Liver (tissue), 9 donors: ENCODE data around the gene BTNL9. TPM values are rescaled to one million over a fixed set of nuclear protein-coding genes. Genes with fewer than 3 reads are reported as not detected.
A peak's percentile ranks its signal among the peaks of the same experiment; 100 is the strongest.
"Not testable (repeated sequence)": the region's sequence is repeated elsewhere in the genome, so short reads cannot be mapped to it uniquely, and the experiment has no call there.

ENCODE experiments used
- DNase-seq: peaks from one replicate; pipeline ENCODE4 v3.0.0-alpha.2; 2017; ENCODE audit warnings: low spot score
- H3K27ac ChIP-seq, 2 donors: one replicate each; pipeline ENCODE4 v1.7.0; 2013; ENCODE audit warnings: inconsistent platforms in 2 of 2, low read length in 2 of 2, control low read depth in 1 of 2, low read depth in 1 of 2, mild to moderate bottlenecking in 1 of 2
- H3K27me3 ChIP-seq, 4 donors: one replicate each; pipeline versions ENCODE4 v1.6.1 to v1.7.0; 2013; ENCODE audit warnings: low read length in 3 of 4, inconsistent platforms in 1 of 4, mild to moderate bottlenecking in 1 of 4, moderate library complexity in 1 of 4; ENCODE audit not compliant: control insufficient read depth in 4 of 4, insufficient read depth in 4 of 4
- H3K36me3 ChIP-seq, 4 donors: one replicate each; pipeline versions ENCODE4 v1.6.1 to v1.7.0; 2013; ENCODE audit warnings: low read length in 3 of 4, mild to moderate bottlenecking in 3 of 4, low read depth in 1 of 4, moderate library complexity in 1 of 4; ENCODE audit not compliant: control insufficient read depth in 4 of 4, insufficient read depth in 3 of 4
- H3K4me1 ChIP-seq, 4 donors: one replicate each; pipeline versions ENCODE4 v1.6.1 to v1.7.0; 2013; ENCODE audit warnings: low read length in 3 of 4, mild to moderate bottlenecking in 3 of 4, moderate library complexity in 1 of 4; ENCODE audit not compliant: control insufficient read depth in 4 of 4, insufficient read depth in 4 of 4
- H3K4me3 ChIP-seq, 3 donors: one replicate each; pipeline versions ENCODE4 v1.6.1 to v1.7.0; 2013; ENCODE audit warnings: low read length in 3 of 3, control low read depth in 1 of 3, low read depth in 1 of 3, mild to moderate bottlenecking in 1 of 3
- H3K9ac ChIP-seq, 2 donors: one replicate each; pipeline ENCODE4 v1.7.0; 2013; ENCODE audit warnings: low read length in 2 of 2, mild to moderate bottlenecking in 2 of 2, moderate library complexity in 2 of 2, control low read depth in 1 of 2, low read depth in 1 of 2
- H3K9me3 ChIP-seq, 4 donors: one replicate each; pipeline versions ENCODE4 v1.6.1 to v1.7.0; 2013; ENCODE audit warnings: low read length in 3 of 4; ENCODE audit not compliant: control insufficient read depth in 4 of 4
- CTCF ChIP-seq: fragments of 150-350 bp; IDR thresholded peaks from 2 replicates; pipeline ENCODE4 v1.5.1; 2017; ENCODE audit warnings: improper control_type of control experiment, low read depth, low read length; ENCODE audit not compliant: missing input control
- EGR1 ChIP-seq, 2 donors: IDR thresholded peaks; 2 replicates each; pipeline ENCODE4 v1.6.1; 2016 to 2018; ENCODE audit warnings: antibody characterized with exemption in 2 of 2, low read depth in 2 of 2
- FOXA1 ChIP-seq: IDR thresholded peaks from 2 replicates; pipeline ENCODE4 v1.6.1; 2016; ENCODE audit warnings: antibody characterized with exemption
- GABPA ChIP-seq, 2 donors: IDR thresholded peaks in 1 of 2; conservative IDR thresholded peaks in 1 of 2; 2 replicates each; pipeline ENCODE4 v1.6.1; 2016; ENCODE audit warnings: antibody characterized with exemption in 2 of 2, mild to moderate bottlenecking in 1 of 2, moderate library complexity in 1 of 2
- HNF4A ChIP-seq, 2 donors: conservative IDR thresholded peaks; 2 replicates each; pipeline ENCODE4 v1.6.1; 2016; ENCODE audit warnings: antibody characterized with exemption in 2 of 2, mild to moderate bottlenecking in 2 of 2
- HNF4G ChIP-seq: IDR thresholded peaks from 2 replicates; pipeline ENCODE4 v1.6.1; 2016; ENCODE audit warnings: antibody characterized with exemption
- JUND ChIP-seq, 2 donors: IDR thresholded peaks; 2 replicates each; pipeline ENCODE4 v1.6.1; 2016; ENCODE audit warnings: antibody characterized with exemption in 2 of 2
- RAD21 ChIP-seq, 2 donors: IDR thresholded peaks; 2 replicates each; pipeline ENCODE4 v1.6.1; 2016; ENCODE audit warnings: antibody characterized with exemption in 2 of 2, mild to moderate bottlenecking in 2 of 2
- RXRA ChIP-seq, 2 donors: IDR thresholded peaks; 2 replicates each; pipeline ENCODE4 v1.6.1; 2017 to 2018; ENCODE audit warnings: antibody characterized with exemption in 2 of 2, mild to moderate bottlenecking in 1 of 2
- SP1 ChIP-seq: IDR thresholded peaks from 2 replicates; pipeline ENCODE4 v1.6.1; 2018; ENCODE audit warnings: antibody characterized with exemption, mild to moderate bottlenecking
- ZBTB33 ChIP-seq: IDR thresholded peaks from 2 replicates; pipeline ENCODE4 v1.6.1; 2016; ENCODE audit warnings: antibody characterized with exemption
- WGBS: extraction: QIAGEN DNeasy Blood & Tissue Kit; methylation state at CpG from one replicate; pipeline ENCODE4 v1.1.7; 2013; 5-methylcytosine and 5-hydroxymethylcytosine counted together
- polyA plus RNA-seq, 2 donors: library from polyadenylated mRNA; stranded (reverse) in 1 of 2; unstranded in 1 of 2; fragments of 200-250 nt in 1 of 2; fragments of >200 nt in 1 of 2; fragmentation: Nextera tagmentation in 1 of 2; extraction: Ambion mirVana in 1 of 2; gene quantifications; one replicate each; pipeline versions ENCODE4 v1.2.1 to v1.2.3, GENCODE V29; 2013 to 2015
- total RNA-seq, 2 donors: library from RNA; depleted of rRNA; stranded (reverse); fragments of >200 nt; gene quantifications; one replicate each; pipeline ENCODE4 v1.2.3, GENCODE V29; 2014
- TF ChIP-seq, protein P1 (sequence below): IDR thresholded peaks from 2 replicates; pipeline ENCODE4 v1.6.1; 2016; ENCODE audit warnings: antibody characterized with exemption
- TF ChIP-seq, protein P2 (sequence below): IDR thresholded peaks from 2 replicates; pipeline ENCODE4 v1.6.1; 2016; ENCODE audit warnings: antibody characterized with exemption
- donor health status: healthy.
- donor health status: healthy.
- donor health status: healthy.
- donor health status: healthy.
- donor health status: healthy.

Gene BTNL9
- total and polyA plus RNA-seq, 4 donors = 1.4 to 12.0 (median 4.7) TPM

GRCh38 chr5:181086884-181087205 is 46.8 kb downstream of the BTNL9 start (continued):
- TF ChIP-seq EGR1 (IDR thresholded peaks at IDR 0.05; ENCODE audit: low read depth in 2 of 2) = no peak

DNA sequence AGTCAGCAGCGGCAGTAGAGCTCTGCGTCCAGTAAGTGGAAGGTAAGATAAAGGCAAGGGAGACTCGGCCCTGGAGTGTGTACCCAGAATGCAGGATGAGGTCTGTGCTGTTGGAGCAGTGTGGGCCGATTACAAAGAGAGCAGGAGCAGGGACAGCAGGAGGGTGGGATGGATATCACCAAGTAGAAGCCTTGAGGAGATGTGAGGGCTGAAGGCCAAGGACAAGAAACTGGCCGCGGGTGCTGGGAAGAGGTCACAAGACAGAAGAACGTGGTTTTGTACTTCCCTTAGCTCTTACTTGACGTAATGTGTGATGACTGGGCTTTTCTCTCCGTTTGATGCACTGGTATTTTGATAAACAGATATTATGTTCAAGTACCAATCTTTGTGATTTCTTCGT is 47.2 kb downstream of the BTNL9 start:
- Histone ChIP-seq H3K4me3 (no peak overlapping the region), H3K27me3 (peaks cover 0 to 7% (median 3%) of the 10 kb centered on the region in 4 donors), H3K36me3 (no peaks in the 10 kb centered on the region), H3K9ac (no peak overlapping the region), H3K4me1 (no peaks in the 10 kb centered on the region), H3K27ac (no peak overlapping the region), H3K9me3 (no peaks in the 10 kb centered on the region)
- no peak for DNase-seq
- WGBS = 75% methylated on average over 10 of the region's 10 CpGs
- no peak for TF ChIP-seq ZBTB33
- TF ChIP-seq RXRA (IDR thresholded peaks at IDR 0.05) = no peak
- TF ChIP-seq, protein P1, sequence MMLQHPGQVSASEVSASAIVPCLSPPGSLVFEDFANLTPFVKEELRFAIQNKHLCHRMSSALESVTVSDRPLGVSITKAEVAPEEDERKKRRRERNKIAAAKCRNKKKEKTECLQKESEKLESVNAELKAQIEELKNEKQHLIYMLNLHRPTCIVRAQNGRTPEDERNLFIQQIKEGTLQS = no peak
- no peak for TF ChIP-seq EGR1 (IDR thresholded peaks at IDR 0.05; ENCODE audit: low read depth in 2 of 2)
- TF ChIP-seq HNF4G = no peak
- no peak for TF ChIP-seq JUND (IDR thresholded peaks at IDR 0.05)
- no peak for TF ChIP-seq RAD21 (IDR thresholded peaks at IDR 0.05)
- TF ChIP-seq FOXA1 = no peak
- no peak for TF ChIP-seq CTCF
- TF ChIP-seq HNF4A (conservative IDR thresholded peaks at IDR 0.05) = no peak
- TF ChIP-seq GABPA (IDR thresholded peaks at IDR 0.05 in 1 of 2, conservative IDR thresholded peaks at IDR 0.05 in 1 of 2) = no peak

DNA sequence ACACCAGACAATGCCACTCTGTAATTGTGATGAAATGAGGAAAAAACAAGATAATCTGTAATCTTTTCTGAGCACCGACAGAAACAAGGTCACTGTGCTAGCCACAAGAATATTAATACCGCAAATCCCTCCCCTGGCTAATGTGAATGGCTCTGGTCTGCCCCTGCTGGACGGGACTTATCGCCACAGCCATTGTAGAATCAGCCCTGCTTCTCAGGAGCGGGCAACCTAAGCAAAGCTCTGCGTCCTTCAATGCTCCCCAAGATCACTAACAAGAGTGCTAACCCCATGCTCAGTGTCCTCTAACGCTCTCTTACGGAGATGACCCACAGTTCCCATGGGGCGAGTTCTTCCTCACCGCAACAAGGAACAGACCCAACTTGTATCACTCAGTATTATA is 48.2 kb downstream of the BTNL9 start:
- WGBS = 67% methylated on average over 10 of the region's 10 CpGs
- TF ChIP-seq, protein P2, sequence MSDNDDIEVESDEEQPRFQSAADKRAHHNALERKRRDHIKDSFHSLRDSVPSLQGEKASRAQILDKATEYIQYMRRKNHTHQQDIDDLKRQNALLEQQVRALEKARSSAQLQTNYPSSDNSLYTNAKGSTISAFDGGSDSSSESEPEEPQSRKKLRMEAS = no peak
- TF ChIP-seq RAD21 (IDR thresholded peaks at IDR 0.05) = peak in 1 of 2 donors; percentile 14
- no peak for DNase-seq
- no peak overlapping the region for H3K4me3 ChIP-seq
- H3K27me3 ChIP-seq = peaks cover 0 to 6% (median 2%) of the 10 kb centered on the region in 4 donors
- no peak overlapping the region for H3K9ac ChIP-seq
- no peaks in the 10 kb centered on the region for H3K9me3 ChIP-seq
- no peaks in the 10 kb centered on the region for H3K4me1 ChIP-seq
- no peak overlapping the region for H3K27ac ChIP-seq
- H3K36me3 ChIP-seq = no peaks in the 10 kb centered on the region

DNA sequence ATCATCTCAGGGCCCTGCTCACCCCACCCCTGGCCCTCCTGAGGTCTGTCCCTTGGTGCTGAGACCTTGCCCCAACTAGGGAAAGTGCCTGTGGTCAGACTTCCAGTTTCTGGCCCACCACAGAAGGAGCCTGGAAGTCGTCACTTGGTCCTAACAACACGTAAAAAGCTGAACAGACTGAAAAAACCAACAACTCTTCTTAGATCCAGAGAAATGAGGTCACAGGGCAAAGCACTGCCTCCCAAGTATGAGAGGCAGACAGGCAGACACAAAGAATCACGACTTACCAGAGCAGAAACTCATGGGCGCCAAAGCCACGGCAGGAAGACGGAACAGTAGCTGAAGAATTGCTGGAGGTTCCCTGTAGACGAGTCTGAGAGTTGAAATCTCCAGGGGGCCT is 52.4 kb downstream of the BTNL9 start:
- Histone ChIP-seq H3K4me3 (no peak overlapping the region), H3K27ac (no peak overlapping the region), H3K36me3 (no peaks in the 10 kb centered on the region), H3K27me3 (no peaks in the 10 kb centered on the region), H3K9ac (no peak overlapping the region), H3K4me1 (no peaks in the 10 kb centered on the region), H3K9me3 (no peaks in the 10 kb centered on the region)
- WGBS = 71% methylated on average over 7 of the region's 7 CpGs
- no peak for DNase-seq
- no peak for TF ChIP-seq SP1
- TF ChIP-seq GABPA (IDR thresholded peaks at IDR 0.05 in 1 of 2, conservative IDR thresholded peaks at IDR 0.05 in 1 of 2) = no peak
- no peak for TF ChIP-seq JUND (IDR thresholded peaks at IDR 0.05)
- no peak for TF ChIP-seq RAD21 (IDR thresholded peaks at IDR 0.05)

DNA sequence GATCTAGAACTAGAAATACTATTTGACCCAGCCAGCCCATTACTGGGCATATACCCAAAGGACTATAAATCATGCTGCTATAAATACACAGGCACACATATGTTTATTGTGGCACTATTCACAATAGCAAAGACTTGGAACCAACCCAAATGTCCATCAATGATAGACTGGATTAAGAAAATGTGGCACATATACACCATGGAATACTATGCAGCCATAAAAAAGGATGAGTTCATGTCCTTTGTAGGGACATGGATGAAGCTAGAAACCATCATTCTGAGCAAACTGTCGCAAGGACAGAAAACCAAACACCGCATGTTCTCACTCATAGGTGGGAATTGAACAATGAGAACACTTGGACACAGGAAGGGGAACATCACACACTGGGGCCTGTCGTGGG is 55.1 kb downstream of the BTNL9 start:
- not testable (repeated sequence) for H3K9me3 ChIP-seq, H3K27ac ChIP-seq, H3K9ac ChIP-seq, H3K27me3 ChIP-seq, H3K4me1 ChIP-seq, H3K4me3 ChIP-seq, DNase-seq, H3K36me3 ChIP-seq
- 75% methylated on average over 3 of the region's 3 CpGs for WGBS

- H3K4me1 ChIP-seq, H3K36me3 ChIP-seq, H3K9ac ChIP-seq, H3K9me3 ChIP-seq, H3K27ac ChIP-seq, DNase-seq, H3K27me3 ChIP-seq, H3K4me3 ChIP-seq: not testable (repeated sequence)
- WGBS = no CpG with 5 or more reads among the region's 26 CpGs
These were observed 56.8 kb downstream of the BTNL9 start for GRCh38 chr5:181096721-181097382.
